ENCODE measurements around the gene SPDEF.

The SPDEF gene

DNA sequence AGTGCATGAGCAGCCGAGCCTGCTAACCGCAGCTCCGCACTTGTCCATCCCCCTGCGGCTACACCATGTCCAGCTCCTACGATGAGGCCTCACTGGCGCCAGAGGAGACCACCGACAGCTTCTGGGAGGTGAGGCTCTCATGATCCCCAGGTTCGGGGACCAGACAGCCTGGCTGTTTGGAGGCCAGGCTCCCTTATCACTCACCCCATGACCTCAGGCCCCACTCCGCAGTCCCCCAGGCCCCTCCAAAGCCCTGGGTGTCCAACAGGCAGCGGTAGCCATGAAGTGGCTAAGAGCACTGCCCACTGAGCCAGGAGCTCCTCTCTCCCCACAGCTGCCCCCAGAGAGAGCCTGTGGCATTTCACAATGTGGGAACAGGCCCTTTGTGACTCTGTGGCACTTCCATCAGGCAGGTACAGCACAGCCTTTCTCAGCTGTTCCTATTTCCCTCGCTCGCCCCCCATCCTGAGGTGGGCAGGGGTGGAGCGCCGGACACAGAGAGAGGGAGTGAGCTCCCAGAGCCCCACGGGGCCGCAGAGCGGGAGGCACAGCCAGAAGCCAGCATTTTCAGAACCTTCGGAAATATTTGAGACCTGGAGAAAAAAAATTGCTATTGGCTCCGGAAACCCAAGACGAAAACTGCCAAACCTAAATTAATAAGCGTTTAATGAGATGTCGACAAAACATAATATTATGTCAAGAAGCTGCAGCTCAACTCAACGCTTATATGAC is 29.7 kb downstream of the SPDEF start:
- no peak for TF ChIP-seq CTCF (conservative IDR thresholded peaks at IDR 0.05; ENCODE audit: low read depth, low read length)
- DNase-seq (ENCODE audit: low read depth), result no peak
- H3K4me3 ChIP-seq (ENCODE audit: low read depth, low read length), result peak overlapping the region; percentile 46

- H3K4me3 ChIP-seq (ENCODE audit: low read depth, low read length), result no peak overlapping the region
- DNase-seq (ENCODE audit: low read depth), result no peak
- no peak for TF ChIP-seq CTCF (conservative IDR thresholded peaks at IDR 0.05; ENCODE audit: low read depth, low read length)
Measured at GRCh38 chr6:34525431-34526175, 30.5 kb downstream of the SPDEF start.

- H3K4me3 ChIP-seq (ENCODE audit: low read depth, low read length), result no peak overlapping the region
- DNase-seq (ENCODE audit: low read depth), result no peak
- no peak for TF ChIP-seq CTCF (conservative IDR thresholded peaks at IDR 0.05; ENCODE audit: low read depth, low read length)
Measured at GRCh38 chr6:34524971-34525370, 31.2 kb downstream of the SPDEF start.

- TF ChIP-seq CTCF (conservative IDR thresholded peaks at IDR 0.05; ENCODE audit: low read depth, low read length), result no peak
- no peak for DNase-seq (ENCODE audit: low read depth)
- H3K4me3 ChIP-seq (ENCODE audit: low read depth, low read length), result no peak overlapping the region
Measured at GRCh38 chr6:34524499-34524898, 31.6 kb downstream of the SPDEF start.

DNA sequence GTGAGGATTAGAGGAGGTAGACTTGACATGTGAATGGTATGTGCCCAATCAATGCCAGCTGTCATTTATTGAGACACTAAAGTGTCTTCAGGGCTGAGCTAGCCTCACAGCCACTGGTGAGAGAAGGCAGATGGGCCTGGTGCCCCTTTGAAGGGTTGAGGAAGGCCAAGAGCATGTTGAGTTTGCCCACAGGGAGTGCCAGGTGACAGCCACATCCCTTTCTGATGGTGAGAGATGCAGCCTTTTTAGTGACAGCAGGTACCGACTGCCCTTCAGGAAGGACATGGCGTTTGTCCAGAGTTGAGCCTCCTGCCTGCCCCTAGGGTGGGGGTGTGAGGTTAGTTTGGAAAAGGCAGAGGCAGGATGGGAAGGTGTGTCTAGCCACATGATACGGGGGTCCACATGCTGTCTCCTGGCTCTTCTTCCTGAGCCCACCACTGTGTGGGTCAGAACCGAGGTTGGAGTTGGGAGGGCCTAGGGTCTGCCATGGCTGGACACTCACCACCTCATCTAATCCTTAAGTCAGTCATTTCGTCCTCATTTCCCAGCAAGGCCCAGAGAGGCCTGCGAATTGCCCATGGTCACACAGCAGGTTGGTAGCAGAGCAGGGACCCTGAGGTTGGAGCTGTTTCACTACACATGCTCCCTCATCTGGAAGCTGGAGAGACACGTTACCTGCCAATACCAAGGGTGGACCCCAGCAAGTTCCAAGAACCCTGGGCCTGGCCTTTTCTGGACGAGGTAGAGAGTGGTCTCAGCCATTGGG is 32.5 kb downstream of the SPDEF start:
- DNase-seq (ENCODE audit: low read depth), result no peak
- no peak overlapping the region for H3K4me3 ChIP-seq (ENCODE audit: low read depth, low read length)
- TF ChIP-seq CTCF (conservative IDR thresholded peaks at IDR 0.05; ENCODE audit: low read depth, low read length), result no peak

DNA sequence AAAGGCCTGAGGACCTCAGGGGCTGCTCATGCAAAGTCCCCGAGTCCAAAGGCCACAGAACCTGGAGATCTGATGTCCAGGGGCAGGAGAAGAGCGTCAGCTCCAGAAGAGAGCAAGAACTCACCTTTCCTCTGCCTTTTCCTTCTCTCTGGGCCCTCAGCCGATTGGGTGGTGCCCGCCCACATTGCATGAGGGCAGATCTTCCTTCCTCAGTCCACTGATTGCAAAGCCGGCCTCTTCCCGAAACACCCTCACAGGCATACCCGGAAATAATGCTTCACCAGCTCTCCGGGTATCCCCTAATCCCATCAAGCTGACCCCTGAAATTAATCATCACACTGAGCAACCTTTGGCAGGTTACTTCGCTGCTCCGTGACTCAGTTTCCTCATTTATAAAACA is 33.4 kb downstream of the SPDEF start:
- TF ChIP-seq CTCF (conservative IDR thresholded peaks at IDR 0.05; ENCODE audit: low read depth, low read length), result no peak
- no peak overlapping the region for H3K4me3 ChIP-seq (ENCODE audit: low read depth, low read length)

More for the DNA sequence above, 33.4 kb downstream of the SPDEF start:
- no peak for DNase-seq (ENCODE audit: low read depth)

All from choroid plexus epithelial cell (primary cell).